ENCODE measurements around the gene ZKSCAN1. TPM values are rescaled to one million over a fixed set of nuclear protein-coding genes. Genes with fewer than 3 reads are reported as not detected.

The ZKSCAN1 gene
- total and polyA plus RNA-seq, 2 experiments from 2014 or later = 11.8 to 19.4 TPM

DNA sequence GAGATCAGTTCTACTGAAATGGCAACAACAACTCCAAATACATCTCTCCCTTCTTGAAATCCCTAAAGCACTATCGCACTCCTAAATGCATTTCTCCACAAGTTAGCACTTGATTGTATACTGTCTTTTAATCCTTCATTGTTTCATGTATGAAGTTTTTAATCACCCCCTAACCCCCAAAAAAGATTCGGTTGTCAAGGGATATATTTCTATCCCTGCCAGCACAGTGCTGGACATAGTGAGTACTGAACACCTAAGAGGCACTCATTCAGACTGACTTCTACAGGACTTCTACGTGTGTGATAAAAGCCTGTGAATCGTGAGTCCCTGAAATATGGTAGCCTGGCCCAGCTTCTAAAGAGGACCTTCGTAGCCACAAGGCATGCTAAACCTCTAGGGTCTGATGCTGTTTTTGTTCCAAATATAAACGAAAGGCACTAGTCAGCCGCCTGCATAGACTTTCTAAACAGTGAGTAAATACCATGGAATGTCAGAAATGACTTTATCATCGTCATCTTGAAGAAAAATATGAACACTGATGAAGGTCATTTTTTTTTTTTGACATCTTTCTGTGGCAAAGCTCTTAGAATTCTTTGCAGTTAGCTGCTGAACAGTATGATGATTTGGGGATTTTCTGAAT lies 19.6 kb downstream of the ZKSCAN1 start:
- Histone ChIP-seq H3K4me2 (no peak overlapping the region), H3K27me3 (ENCODE audit: insufficient read depth) (no peaks in the 10 kb centered on the region), H4K20me1 (replicated peaks; ENCODE audit: insufficient read depth) (no peaks in the 10 kb centered on the region; the same call in 1 of the 2 replicates), H3K4me1 (ENCODE audit: insufficient read depth) (no peaks in the 10 kb centered on the region), H3K27ac (ENCODE audit: low read depth) (no peak overlapping the region), H3K79me2 (replicated peaks; ENCODE audit: insufficient read depth) (no peaks in the 10 kb centered on the region), H3K4me3 (no peak overlapping the region), H3K36me3 (ENCODE audit: insufficient read depth) (peaks cover 27% of the 10 kb centered on the region), H3F3A (replicated peaks; ENCODE audit: low read depth) (peaks cover 3% of the 10 kb centered on the region; the same call in 1 of the 2 replicates), H2AFZ (no peak overlapping the region), H3K9me2 (ENCODE audit: insufficient read depth) (no peaks in the 10 kb centered on the region)
- DNase-seq (ENCODE audit: low spot score) (no peak), ATAC-seq (no peak)
- peaks cover 73% of the 10 kb centered on the region for H3K36me3 Mint-ChIP-seq (ENCODE audit: low read depth)
- H3K4me1 Mint-ChIP-seq = no peaks in the 10 kb centered on the region
- H3K27ac Mint-ChIP-seq = no peak overlapping the region
- peaks cover 3% of the 10 kb centered on the region for H3K27me3 Mint-ChIP-seq (ENCODE audit: insufficient read depth, low read depth, poor library complexity)
- H3K9me3 Mint-ChIP-seq = no peaks in the 10 kb centered on the region; the same call in 2 of the 3 replicates
- no peak overlapping the region for H3K4me3 Mint-ChIP-seq
- TF ChIP-seq NANOG (IDR thresholded peaks at IDR 0.05; ENCODE audit: borderline replicate concordance) (no peak), JUNB (IDR thresholded peaks at IDR 0.05; ENCODE audit: unreplicated experiment) (no peak), ZNF114 (CRISPR knock-in tag; IDR thresholded peaks at IDR 0.05) (no peak), STAT1 (IDR thresholded peaks at IDR 0.05; ENCODE audit: unreplicated experiment) (no peak), ZNF331 (CRISPR knock-in tag; IDR thresholded peaks at IDR 0.05; ENCODE audit: low read depth) (no peak), EZH2 (IDR thresholded peaks at IDR 0.05; ENCODE audit: low read depth, unreplicated experiment) (no peak)
- TF ChIP-seq, protein P1, sequence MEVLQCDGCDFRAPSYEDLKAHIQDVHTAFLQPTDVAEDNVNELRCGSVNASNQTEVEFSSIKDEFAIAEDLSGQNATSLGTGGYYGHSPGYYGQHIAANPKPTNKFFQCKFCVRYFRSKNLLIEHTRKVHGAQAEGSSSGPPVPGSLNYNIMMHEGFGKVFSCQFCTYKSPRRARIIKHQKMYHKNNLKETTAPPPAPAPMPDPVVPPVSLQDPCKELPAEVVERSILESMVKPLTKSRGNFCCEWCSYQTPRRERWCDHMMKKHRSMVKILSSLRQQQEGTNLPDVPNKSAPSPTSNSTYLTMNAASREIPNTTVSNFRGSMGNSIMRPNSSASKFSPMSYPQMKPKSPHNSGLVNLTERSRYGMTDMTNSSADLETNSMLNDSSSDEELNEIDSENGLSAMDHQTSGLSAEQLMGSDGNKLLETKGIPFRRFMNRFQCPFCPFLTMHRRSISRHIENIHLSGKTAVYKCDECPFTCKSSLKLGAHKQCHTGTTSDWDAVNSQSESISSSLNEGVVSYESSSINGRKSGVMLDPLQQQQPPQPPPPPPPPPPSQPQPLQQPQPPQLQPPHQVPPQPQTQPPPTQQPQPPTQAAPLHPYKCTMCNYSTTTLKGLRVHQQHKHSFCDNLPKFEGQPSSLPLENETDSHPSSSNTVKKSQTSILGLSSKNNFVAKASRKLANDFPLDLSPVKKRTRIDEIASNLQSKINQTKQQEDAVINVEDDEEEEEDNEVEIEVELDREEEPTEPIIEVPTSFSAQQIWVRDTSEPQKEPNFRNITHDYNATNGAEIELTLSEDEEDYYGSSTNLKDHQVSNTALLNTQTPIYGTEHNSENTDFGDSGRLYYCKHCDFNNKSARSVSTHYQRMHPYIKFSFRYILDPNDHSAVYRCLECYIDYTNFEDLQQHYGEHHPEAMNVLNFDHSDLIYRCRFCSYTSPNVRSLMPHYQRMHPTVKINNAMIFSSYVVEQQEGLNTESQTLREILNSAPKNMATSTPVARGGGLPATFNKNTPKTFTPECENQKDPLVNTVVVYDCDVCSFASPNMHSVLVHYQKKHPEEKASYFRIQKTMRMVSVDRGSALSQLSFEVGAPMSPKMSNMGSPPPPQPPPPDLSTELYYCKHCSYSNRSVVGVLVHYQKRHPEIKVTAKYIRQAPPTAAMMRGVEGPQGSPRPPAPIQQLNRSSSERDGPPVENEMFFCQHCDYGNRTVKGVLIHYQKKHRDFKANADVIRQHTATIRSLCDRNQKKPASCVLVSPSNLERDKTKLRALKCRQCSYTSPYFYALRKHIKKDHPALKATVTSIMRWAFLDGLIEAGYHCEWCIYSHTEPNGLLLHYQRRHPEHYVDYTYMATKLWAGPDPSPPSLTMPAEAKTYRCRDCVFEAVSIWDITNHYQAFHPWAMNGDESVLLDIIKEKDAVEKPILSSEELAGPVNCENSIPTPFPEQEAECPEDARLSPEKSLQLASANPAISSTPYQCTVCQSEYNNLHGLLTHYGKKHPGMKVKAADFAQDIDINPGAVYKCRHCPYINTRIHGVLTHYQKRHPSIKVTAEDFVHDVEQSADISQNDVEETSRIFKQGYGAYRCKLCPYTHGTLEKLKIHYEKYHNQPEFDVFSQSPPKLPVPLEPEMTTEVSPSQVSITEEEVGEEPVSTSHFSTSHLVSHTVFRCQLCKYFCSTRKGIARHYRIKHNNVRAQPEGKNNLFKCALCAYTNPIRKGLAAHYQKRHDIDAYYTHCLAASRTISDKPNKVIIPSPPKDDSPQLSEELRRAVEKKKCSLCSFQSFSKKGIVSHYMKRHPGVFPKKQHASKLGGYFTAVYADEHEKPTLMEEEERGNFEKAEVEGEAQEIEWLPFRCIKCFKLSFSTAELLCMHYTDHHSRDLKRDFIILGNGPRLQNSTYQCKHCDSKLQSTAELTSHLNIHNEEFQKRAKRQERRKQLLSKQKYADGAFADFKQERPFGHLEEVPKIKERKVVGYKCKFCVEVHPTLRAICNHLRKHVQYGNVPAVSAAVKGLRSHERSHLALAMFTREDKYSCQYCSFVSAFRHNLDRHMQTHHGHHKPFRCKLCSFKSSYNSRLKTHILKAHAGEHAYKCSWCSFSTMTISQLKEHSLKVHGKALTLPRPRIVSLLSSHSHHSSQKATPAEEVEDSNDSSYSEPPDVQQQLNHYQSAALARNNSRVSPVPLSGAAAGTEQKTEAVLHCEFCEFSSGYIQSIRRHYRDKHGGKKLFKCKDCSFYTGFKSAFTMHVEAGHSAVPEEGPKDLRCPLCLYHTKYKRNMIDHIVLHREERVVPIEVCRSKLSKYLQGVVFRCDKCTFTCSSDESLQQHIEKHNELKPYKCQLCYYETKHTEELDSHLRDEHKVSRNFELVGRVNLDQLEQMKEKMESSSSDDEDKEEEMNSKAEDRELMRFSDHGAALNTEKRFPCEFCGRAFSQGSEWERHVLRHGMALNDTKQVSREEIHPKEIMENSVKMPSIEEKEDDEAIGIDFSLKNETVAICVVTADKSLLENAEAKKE (CRISPR knock-in tag; IDR thresholded peaks at IDR 0.05) = no peak
- TF ChIP-seq, protein P2, sequence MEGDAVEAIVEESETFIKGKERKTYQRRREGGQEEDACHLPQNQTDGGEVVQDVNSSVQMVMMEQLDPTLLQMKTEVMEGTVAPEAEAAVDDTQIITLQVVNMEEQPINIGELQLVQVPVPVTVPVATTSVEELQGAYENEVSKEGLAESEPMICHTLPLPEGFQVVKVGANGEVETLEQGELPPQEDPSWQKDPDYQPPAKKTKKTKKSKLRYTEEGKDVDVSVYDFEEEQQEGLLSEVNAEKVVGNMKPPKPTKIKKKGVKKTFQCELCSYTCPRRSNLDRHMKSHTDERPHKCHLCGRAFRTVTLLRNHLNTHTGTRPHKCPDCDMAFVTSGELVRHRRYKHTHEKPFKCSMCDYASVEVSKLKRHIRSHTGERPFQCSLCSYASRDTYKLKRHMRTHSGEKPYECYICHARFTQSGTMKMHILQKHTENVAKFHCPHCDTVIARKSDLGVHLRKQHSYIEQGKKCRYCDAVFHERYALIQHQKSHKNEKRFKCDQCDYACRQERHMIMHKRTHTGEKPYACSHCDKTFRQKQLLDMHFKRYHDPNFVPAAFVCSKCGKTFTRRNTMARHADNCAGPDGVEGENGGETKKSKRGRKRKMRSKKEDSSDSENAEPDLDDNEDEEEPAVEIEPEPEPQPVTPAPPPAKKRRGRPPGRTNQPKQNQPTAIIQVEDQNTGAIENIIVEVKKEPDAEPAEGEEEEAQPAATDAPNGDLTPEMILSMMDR (conservative IDR thresholded peaks at IDR 0.05; ENCODE audit: low read depth in 2 of 2) = no peak

Measured in GM23338 (cell line).